ENCODE measurements around the gene GRIK5. TPM values are rescaled to one million over a fixed set of nuclear protein-coding genes. Genes with fewer than 3 reads are reported as not detected.

The GRIK5 gene
- total and polyA plus RNA-seq, 2 of the 8 experiments (the other 6 are each of a cell fraction or from before 2014, with no cell fraction given), result 17.8 to 42.9 TPM

- TF ChIP-seq KDM5A (IDR thresholded peaks at IDR 0.05; ENCODE audit: low read length), result no peak
- no peak for TF ChIP-seq RBBP5 (IDR thresholded peaks at IDR 0.05; ENCODE audit: borderline replicate concordance, low read depth, low read length)
Observed at GRCh38 chr19:41990028-41990427, 80.0 kb downstream of the GRIK5 start (continued).
